GM11168 (cell line): ENCODE data around the gene CGN.

ENCODE experiments used
- in situ Hi-C: fragments of 300-500 bp; cut with MboI; formaldehyde crosslinking; loops from one replicate; pipeline ENCODE4 v1.12.0; 2022; ENCODE audit warnings: low sequenced_read_pairs; ENCODE audit not compliant: unreplicated experiment

CGN gene

GRCh38 chr1:151510957-151511635 is at the start of gene CGN:
CGN (plus strand) TSS chr1:151511387; CDS start chr1:151518520, 7,133 bp downstream.
- in situ Hi-C loops, result no loop called here

DNA sequence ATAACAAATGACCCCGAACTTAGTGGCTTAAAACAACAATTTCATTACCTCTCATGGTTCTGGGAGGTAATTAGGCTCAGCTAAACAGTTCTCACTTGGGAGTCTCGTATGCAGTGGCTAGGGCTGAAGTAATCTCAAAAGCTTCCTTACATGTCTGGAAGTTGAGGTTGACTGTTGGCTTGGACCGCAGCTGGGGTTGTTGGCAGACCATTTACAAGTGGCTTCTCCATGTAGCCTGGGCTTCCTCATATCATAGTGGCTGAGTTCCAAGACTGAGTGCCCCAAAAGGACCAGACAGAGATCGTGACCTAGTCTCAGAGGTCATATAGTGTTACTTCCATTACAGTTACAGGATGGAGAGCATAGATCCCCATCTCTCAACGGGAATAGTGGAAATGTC is 49.5 kb upstream of the CGN start:
- in situ Hi-C loops, result no loop called here

DNA sequence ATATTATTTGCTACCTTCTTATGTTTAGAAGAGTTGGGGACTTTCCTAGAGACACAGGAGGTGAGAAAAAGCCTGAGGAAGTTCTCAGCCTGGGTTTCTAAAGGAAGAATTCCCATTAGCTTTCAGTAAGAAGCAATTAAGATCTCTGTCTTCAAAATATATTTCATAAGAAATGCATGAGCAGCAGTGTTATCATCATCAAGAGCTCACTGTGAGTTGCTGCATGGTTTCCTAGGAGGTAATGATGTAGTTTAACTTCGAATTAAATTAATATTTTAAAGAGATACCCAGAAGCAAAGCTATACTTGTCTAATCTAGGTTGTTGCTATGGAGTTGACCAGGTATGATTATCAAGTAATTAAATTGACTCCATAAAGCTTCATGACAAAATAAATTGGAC is 46.2 kb upstream of the CGN start:
- in situ Hi-C loops, result no loop called here

GRCh38 chr1:151472856-151473731 is 38.1 kb upstream of the CGN start:
- in situ Hi-C loops, result no loop called here

DNA sequence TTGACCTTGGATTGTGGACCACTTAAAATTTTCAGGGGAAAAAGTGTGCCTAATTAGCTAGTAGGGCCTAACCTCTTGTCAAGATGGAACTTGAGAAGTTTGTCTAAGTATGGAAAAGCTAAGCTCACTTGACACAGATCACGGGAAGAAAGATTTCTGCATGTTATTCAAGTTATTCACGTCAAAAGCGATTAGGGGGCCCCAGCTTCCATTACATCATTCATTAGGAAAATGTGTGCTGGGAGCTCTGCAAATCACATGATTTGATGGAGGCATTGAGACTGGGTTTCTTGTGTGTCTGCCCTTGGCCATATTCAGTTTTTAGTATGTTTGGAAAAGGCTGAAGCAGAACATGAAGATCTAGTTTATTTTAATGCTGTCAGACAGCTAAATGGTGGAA is 36.4 kb upstream of the CGN start:
- in situ Hi-C loops, result no loop called here

DNA sequence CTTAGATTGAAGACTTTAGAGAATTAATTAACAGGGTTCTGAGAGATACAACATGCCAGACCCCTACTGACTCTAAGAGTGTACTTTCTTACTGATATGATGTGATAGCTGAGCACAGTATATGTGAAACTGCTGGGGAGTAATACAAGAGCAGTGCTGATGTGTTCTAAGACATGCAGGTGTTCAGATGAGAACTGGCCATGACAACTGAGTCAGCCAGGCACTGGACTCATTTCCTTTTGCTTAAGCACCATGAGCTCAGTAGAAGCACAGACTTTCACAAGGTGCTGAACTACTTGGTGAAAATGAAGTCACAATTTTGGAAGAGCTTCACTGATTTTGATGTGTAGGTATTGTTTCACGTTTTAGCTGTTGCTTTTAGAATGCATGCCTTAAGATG is 36.0 kb upstream of the CGN start:
- in situ Hi-C loops, result no loop called here

GRCh38 chr1:151476083-151476482 is 35.1 kb upstream of the CGN start:
- in situ Hi-C loops, result no loop called here

DNA sequence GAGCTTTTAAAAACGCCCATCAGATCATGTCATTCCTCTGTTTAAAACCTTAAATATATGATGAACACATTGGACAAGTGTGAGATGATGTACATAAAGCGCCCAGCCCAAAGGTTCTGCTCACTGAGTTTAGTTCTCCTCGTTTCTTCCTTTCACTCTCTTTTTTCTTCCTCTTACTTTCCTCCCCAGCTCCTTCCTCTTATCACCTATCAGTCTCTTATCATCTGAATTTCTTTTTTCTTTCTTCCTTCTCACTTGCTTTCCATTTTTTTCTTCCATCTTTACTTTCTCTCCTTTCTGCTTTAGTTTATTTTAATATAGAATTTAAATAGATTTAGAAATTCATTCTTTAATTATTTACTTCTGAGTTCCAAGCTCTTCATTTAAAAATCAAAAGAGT is 34.1 kb upstream of the CGN start:
- in situ Hi-C loops, result no loop called here

- in situ Hi-C loops, result no loop called here
Measured at GRCh38 chr1:151478140-151478812, 32.9 kb upstream of the CGN start.

DNA sequence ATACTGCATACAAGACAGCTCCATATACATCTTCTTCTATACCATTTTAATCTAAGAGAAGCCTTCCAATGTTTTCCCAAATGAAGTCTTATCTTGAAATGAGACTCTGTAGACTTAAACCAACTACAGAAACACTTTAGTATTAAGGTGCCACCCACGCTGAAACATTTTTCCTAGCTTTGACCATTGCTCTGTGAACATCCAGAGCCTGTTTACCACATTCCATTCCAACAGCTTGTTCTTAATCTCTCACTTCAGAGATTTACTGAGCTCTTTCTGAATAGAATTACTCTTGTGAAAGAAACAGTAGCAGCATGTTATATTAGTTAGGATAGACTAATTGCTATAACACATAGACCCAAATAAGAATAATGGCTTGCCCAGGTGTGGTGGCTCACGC is 32.3 kb upstream of the CGN start:
- in situ Hi-C loops, result no loop called here

GRCh38 chr1:151479462-151479861 is 31.7 kb upstream of the CGN start:
- in situ Hi-C loops, result no loop called here

DNA sequence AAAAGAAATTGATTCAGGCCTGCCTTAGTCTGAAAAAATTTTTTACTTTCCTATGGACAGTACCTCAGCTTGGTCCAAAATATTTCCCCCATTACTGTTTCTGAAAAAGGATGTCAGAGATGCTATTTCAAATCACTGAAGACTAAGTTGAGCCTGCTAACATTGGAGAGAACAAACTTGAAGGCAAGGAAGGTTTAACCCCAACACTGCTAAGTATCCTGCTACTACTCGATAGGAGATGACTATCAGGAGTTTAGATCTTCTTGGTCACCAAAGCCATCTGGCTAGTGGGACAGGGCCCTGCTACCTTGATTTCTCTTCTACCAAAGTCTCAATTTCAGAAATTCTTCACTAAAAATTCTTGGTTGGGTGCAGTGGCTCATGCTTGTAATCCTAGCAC is 29.2 kb upstream of the CGN start:
- in situ Hi-C loops, result no loop called here

DNA sequence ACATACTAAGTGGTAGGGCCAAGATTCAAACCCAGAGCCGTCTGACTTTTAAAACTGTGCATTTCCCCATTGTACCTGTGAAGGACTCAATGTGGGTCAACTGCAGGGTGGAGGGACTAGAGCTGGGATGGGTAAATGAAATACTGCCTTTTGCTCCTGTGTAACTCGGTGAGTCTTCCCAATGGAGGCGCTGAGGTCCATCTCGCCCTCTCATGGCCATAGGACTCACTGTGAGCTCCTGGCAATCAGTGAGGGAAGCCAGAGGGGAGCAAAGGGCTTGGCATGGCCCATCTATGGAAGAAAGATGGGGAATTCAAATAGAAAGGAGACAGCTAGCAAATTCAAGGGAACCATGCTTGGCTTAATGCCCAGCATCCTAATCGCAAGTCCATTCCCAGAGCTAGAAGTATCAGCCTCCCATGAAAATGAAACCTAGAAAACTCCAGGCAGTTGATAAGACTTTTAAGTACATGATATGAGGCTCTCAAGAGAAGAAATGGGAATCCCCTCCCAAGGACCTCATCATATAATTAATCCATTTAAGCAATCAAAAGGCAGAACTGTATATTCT is 25.4 kb upstream of the CGN start:
- in situ Hi-C loops, result no loop called here

DNA sequence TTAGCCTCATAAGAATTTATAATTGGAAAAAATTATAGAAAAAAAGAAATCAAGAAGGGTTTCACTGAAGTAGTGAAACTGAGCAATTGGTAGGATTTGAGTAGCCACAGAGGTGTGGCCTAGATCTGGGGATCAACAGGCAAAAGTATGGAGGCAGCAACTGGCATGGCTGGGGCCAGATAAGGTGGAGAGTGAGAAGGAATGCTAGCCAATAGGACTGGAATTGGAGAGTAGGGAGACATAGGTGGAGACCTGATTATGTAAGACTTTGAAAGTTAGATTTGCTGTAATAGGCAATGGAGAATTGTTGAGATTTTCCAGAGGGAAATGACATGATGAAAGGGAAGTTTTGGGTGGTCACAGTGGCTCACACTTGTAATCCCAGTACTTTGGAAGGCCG is 24.6 kb upstream of the CGN start:
- in situ Hi-C loops, result no loop called here

DNA sequence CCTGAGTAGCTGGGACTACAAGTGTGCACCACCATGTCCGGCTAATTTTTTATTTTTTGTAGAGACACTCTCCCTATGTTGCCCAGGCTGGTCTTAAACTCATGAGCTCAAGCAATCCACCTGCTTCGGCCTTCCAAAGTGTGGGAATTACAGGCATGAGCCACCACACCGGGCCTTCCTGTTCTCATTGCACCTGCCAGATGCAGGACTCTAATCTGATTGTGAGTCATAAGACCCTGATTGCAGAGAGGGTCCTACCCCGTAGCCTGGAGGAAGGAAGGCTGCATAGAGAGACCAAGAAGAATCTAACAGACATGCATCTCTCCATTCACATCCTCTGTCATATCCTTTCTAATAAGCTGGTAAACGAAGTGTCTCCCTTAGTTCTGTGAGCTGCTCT is 19.5 kb upstream of the CGN start:
- in situ Hi-C loops, result no loop called here

GRCh38 chr1:151492120-151492519 is 19.1 kb upstream of the CGN start:
- in situ Hi-C loops, result no loop called here

GRCh38 chr1:151493042-151493441 is 18.1 kb upstream of the CGN start:
- in situ Hi-C loops, result no loop called here

GRCh38 chr1:151494741-151495281 is 16.4 kb upstream of the CGN start:
- in situ Hi-C loops, result no loop called here

GRCh38 chr1:151495316-151495715 is 15.9 kb upstream of the CGN start:
- in situ Hi-C loops, result no loop called here

GRCh38 chr1:151499365-151499764 is 11.8 kb upstream of the CGN start:
- in situ Hi-C loops, result no loop called here

- in situ Hi-C loops, result no loop called here
Measured at GRCh38 chr1:151499930-151500329, 11.3 kb upstream of the CGN start.
